ENCODE measurements around the gene RBMX.

Gene RBMX

DNA sequence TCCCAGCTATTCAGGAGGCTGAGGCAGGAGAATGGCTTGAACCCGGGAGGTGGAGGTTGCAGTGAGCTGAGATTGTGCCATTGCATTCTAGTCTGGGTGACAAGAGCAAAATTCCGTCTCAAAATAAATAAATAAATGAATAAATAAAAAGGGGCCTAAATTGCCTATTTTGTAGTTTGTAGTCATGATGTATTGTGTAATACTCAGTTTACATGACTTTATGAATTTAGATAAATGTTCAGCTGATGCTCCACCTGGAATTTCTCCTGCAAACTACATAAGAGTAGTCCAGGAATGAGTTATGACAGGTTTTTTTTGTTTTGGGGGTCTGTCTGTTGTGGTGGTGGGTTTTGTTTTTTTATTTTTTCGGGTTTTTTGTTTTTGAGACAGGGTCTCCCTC is 31.1 kb downstream of the RBMX start:
- no peak for DNase-seq (ENCODE audit: low read depth in 4 of 4, low spot score in 1 of 4)

DNA sequence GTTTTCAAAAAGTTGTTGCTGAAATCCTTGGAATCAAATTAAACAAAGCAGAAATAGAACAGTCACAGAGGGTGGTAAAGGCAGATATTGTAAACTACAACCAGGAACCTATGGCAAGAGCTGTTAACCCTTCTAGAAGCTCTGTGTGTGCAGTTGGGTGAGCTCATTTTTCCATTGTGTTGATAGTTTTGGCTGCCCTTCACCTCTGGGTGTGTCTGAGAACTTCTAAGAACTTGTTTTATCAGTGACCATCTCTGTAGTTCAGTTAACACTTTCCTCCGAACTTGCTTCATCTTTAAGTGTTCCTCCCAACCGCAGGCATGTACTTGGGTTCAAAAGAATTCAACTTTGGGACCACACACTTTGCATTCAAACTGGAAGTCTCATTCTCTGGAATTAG is 32.7 kb downstream of the RBMX start:
- no peak for DNase-seq (ENCODE audit: low read depth in 4 of 4, low spot score in 1 of 4)

DNA sequence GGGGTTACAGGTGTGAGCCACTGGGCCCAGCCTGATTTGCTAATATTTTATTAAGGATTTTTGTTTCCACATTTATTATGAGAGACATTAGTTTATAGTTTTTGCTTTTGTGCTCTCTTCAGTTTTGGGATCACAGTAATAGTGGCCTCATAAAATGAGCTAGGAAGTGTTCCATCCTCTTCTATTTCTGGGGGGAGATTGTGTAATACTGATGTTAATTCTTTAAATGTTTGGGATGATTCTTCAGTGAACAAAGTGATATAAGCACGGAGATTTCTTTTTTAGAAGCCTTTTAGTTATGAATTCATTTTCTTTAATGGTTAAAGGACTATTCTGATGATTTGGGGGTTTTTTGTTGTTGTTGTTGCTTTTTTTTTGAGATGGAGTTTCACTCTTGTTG is 41.3 kb downstream of the RBMX start:
- DNase-seq (ENCODE audit: low read depth in 4 of 4, low spot score in 1 of 4) = no peak

DNA sequence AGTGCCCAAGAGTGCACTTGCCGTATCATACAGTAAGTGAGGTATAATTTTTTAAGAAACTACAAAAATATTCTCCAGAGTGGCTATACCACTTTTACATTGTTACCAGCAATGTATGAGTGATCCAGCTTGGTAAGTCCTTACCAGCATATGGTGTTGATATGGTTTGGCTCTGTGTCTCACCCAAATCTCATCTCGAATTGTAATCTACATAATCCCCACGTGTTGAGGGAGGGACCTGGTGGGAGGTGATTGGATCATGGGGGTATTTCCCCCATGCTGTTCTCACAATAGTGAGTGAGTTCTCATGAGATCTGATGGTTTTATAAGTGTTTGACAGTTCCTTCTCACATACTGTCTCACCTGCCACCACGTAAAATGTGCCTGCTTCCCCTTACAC is 44.8 kb downstream of the RBMX start:
- DNase-seq (ENCODE audit: low read depth in 4 of 4, low spot score in 1 of 4) = no peak

DNA sequence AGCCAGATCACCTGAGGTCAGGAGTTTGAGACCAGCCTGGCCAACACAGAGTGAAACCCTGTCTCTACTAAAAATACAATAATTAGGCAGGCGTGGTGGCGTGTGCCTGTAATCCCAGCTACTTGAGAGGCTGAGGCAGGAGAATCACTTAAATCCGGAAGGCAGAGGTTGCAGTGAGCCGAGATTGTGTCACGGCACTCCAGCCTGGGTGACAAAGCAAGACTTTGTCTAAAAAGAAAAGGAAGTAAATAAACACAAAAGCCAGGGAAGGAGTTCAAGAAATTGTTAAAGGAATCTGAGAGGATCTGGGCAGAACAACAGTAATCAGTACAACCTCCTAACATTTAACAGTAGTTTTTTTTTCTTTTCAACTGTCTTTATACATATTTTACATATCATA is 51.1 kb downstream of the RBMX start:
- DNase-seq (ENCODE audit: low read depth in 4 of 4, low spot score in 1 of 4) = no peak

GRCh38 chrX:136828830-136829229 is 51.7 kb downstream of the RBMX start:
- no peak for DNase-seq (ENCODE audit: low read depth in 4 of 4, low spot score in 1 of 4)

- no peak for DNase-seq (ENCODE audit: low read depth in 4 of 4, low spot score in 1 of 4)
Observed at GRCh38 chrX:136827026-136827425, 53.5 kb downstream of the RBMX start.

- DNase-seq (ENCODE audit: low read depth in 4 of 4, low spot score in 1 of 4) = no peak
Observed at GRCh38 chrX:136825771-136826170, 54.8 kb downstream of the RBMX start.
